Measurements from ENCODE around the gene ALDH1A1. TPM values are rescaled to one million over a fixed set of nuclear protein-coding genes. Genes with fewer than 3 reads are reported as not detected.
"Not testable (repeated sequence)": the region's sequence is repeated elsewhere in the genome, so short reads cannot be mapped to it uniquely, and the experiment has no call there.

Gene ALDH1A1
- total RNA-seq, 1 donor from 2014 or later: 6.2 TPM

DNA sequence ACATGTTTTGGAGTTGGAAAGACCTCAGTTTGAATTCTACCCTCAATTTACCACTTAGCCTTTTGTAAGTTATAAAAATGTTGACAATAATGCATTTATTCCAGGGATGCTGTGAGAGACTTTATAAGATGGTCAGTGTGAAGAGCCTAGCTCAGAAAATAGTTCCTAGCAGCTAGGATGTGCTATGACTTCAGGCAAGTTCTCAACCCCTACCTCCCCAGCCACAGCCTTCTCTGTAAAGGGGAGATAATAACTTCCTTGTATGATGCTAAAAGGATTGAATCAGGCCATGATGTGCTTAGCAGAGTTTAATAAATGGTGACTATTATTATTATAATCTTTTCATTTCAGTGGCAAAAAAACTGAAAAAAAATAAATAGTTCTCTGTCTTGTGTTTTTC lies 77.6 kb downstream of the ALDH1A1 start:
- intact Hi-C loops (cut with DNase I): no loop called here
- DNase-seq (ENCODE audit: low spot score): no peak

DNA sequence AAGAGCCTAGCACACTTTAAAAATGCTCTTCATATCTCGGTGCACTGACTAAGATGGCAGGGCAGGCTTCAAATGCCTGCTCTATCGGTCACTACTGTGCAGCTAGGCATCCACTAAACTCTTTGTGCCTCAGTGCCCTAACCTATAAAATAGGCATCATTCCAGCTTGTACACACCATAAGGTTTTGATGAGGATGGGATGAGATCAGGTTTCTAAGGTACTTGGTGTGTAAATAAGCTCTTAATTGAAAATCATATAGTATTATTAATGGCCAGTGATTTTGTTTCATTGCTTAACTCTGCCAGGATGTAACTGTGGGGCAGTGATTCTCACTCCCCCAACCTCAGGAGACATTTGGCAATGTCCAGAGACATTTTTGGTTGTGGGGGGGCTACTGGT lies 78.5 kb downstream of the ALDH1A1 start:
- DNase-seq (ENCODE audit: low spot score): no peak
- intact Hi-C loops (cut with DNase I): loop anchor here (5.0 kb wide), 2 partner anchors 148 to 208 kb away; no protein-coding TSS in a partner anchor

DNA sequence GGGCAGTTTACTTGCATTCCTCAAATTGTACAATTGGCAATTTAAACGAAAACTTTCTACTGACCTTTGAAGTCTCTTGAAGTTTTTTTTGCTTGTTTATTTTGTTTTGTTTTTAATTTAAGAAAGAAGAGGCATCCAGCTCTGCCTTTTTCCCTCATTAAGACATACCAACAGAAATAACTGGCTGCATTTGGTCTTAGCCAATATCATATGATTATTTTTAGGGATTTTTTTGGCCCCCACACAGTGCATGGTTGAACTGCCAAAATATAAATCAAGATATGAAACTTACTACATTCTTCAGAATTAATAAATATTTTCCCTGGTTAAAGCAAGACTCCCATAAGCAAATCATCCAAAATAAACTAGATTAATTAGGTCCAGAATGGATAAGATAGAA lies 79.4 kb downstream of the ALDH1A1 start:
- intact Hi-C loops (cut with DNase I): loop anchor here (5.0 kb wide), 2 partner anchors 149 to 209 kb away; no protein-coding TSS in a partner anchor
- no peak for DNase-seq (ENCODE audit: low spot score)

DNA sequence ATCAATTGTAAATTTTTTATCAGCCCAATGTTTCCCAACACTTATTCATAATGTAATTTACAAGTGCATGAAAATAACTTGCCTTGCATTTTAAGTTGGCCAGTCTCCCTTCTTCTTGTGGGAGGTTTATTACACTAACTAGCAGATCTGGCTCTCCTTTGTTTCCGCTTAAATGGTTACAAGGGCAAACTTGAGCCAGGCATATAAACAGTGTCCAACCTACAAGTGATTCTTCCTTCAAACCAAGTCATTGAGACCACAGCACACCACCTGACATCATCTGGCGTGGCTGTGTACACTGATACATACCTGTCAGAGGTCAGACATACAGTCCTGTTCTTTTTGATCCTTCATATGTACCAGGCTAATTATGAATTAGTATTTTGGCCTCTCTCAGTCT lies 80.1 kb downstream of the ALDH1A1 start:
- intact Hi-C loops (cut with DNase I): loop anchor here (5.0 kb wide), 2 partner anchors 150 to 210 kb away; no protein-coding TSS in a partner anchor
- DNase-seq (ENCODE audit: low spot score): no peak

DNA sequence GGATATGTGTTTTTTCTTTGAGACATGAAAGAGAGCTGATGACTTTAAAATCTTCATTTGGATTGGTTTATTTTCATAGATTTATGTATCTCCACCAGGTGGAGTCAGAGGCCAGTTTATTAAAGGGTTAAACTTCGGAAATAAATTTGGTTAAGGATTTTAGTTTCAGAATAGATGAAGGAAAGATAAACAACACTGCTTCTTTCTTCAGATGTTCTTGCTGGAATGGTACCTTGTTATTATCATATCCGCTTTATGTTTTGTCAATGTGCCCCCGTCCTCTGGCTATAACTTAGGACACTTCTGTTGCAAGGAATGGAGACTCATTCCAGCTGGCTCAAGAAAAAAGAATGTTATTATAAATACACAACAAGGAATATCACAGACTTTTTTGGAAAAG lies 81.2 kb downstream of the ALDH1A1 start:
- DNase-seq (ENCODE audit: low spot score): no peak
- intact Hi-C loops (cut with DNase I): loop anchor here (5.0 kb wide), 2 partner anchors 151 to 211 kb away; no protein-coding TSS in a partner anchor

DNA sequence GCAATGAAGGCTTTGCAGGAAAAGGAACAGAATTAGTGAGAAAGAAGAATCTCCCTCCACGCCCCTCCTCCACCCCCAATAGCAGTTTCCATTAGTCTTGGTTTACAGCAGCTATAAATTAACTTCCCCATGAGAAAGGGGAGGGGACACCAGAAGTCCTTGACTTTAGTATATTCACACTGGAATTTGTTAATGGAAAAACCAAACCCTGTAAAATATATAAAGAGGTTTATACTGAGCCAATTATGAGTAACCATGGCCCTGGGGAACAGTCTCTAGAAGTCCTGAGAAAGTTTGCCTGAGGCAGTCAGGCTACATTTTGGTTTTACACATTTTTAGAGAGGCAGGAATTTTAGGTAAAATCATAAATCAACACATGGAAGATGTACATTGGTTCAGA lies 88.5 kb downstream of the ALDH1A1 start:
- no peak for DNase-seq (ENCODE audit: low spot score)
- intact Hi-C loops (cut with DNase I): no loop called here

DNA sequence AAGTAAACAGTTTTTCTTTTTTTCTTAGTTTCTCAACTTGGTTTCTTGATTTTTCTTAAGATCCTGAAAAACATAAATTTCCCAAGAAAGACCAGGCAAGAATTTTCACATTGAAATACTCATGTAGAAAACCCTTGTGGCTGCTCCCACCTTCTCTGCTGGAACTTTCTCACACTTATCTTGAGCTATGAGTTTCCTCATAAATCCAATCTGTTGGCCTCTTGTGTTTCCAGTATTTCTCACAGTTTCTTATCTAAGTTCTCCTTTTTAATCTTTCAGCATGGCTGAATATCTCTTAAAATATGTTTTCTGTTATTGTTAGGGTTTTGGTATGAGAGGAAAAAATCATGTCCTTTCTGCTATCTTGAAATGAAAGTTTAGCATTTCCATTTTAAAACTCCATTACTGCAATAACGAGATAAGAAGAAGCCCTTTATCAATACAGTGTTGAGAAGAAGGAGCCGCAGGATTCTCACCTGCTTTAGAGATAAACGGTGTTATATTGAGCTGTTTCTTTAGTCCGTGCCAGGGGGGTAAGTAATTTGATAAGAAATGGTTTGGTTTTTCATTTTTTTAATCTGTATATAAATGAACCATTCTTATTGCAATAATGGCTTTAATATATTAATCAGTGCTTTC lies 89.3 kb downstream of the ALDH1A1 start:
- intact Hi-C loops (cut with DNase I): no loop called here
- no peak for DNase-seq (ENCODE audit: low spot score)

DNA sequence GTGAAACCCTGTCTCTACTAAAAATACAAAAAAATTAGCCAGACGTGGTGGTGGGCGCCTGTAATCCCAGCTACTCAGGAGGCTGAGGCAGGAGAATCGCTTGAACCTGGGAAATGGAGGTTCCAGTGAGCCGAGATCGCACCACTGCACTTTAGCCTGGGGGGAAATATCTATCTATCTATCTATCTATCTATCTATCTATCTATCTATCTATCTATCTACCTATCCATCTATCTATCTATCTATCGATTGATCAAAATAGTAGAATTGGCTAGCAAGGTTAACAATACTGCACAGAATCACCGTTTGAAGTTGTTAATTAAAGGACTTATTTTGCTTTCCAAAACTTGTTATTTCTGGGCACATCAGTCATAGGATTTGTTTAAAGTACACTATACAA lies 90.1 kb downstream of the ALDH1A1 start:
- intact Hi-C loops (cut with DNase I); DNase-seq (ENCODE audit: low spot score): not testable (repeated sequence)

DNA sequence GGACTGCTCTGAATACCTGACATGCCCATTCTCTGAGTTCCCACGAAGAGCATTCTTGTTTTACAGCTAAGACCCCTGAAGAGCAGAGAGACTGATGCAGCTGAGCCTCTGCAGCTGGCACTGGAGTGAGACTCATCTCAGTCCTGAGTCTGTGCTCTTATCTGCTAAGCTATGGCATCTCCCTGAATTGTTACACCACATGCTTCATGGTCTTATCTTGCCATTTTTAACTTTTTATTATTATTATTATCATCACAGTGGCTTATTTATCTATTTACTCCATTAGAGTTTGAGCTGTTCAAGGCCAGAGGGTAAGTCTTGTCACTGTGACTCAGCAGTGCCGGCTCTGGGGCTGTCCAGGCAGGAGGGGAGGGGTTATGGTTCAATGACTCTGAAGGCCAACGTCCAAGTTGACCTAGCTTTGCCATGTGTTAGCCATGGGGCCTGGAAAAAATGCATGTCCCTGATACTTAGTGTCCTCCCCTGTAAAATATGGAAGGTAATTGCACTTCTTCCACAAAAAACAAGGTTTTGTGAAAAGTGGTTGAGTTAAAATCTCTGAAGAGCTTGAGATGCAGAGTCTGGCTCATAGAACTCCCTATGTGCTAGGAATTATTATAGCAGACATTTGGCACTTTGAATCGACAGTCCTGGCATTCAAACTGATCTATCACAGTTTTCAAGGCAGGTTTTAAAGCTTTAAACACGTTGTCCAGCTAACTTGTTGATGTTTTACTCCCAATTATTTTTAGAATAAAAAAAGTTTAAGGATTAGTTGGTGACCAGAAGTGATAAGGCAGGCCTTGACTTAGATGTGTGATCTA lies 94.6 kb downstream of the ALDH1A1 start:
- intact Hi-C loops (cut with DNase I): loop anchor here (2.0 to 10.0 kb wide), 2 partner anchors 164 to 326 kb away; no protein-coding TSS in a partner anchor
- DNase-seq (ENCODE audit: low spot score): no peak

DNA sequence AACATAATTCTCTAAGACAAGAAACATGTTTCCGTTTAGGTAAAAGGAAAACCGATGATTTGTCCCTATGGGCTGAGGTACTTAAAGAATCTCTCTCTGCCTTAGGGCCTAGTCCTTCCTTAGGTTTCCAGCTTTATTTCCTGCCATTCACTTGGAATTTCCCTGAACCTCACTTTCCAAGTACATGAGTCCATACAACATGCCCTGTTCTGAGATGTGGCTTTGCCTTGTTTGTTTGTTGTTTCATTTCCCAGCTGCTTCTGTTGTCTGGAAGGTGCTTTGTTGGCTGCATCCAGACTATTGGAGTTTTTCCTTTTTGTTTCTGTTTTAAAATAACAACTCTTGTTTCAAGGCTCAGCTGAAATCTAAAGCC lies 95.2 kb downstream of the ALDH1A1 start:
- no peak for DNase-seq (ENCODE audit: low spot score)
- intact Hi-C loops (cut with DNase I): loop anchor here (2.0 to 10.0 kb wide), 2 partner anchors 225 to 327 kb away; no protein-coding TSS in a partner anchor

DNA sequence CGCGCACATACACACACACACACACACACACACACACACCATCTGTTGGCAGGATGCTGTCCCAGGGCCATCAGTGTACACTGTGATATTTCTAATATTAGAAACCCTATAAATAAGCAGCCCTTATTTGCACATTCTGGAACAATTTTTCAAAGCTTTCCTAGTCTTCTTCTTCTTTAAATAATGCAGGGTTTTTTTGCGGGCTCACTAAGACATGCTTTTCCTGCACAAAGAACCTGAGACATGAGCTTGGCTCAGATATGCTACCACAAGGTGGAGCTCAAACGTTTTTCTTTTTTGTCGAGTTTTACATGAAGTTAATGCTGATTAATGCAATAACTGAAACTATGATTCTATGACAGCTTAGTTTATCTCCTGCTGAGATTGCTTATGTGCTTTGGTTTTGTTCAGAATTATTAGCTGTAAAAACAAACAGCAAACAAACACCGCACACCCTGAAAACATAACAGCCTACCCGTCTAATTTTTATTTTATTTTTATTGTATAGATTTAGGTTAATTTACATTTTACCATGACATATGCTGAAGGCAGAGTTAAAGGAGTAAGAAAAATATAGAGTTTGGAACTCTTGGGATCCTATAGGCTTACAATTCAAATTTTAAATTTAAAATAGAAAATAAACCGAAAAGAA lies 95.8 kb downstream of the ALDH1A1 start:
- DNase-seq (ENCODE audit: low spot score): no peak
- intact Hi-C loops (cut with DNase I): loop anchor here (2.0 to 10.0 kb wide), 2 partner anchors 226 to 328 kb away; no protein-coding TSS in a partner anchor

DNA sequence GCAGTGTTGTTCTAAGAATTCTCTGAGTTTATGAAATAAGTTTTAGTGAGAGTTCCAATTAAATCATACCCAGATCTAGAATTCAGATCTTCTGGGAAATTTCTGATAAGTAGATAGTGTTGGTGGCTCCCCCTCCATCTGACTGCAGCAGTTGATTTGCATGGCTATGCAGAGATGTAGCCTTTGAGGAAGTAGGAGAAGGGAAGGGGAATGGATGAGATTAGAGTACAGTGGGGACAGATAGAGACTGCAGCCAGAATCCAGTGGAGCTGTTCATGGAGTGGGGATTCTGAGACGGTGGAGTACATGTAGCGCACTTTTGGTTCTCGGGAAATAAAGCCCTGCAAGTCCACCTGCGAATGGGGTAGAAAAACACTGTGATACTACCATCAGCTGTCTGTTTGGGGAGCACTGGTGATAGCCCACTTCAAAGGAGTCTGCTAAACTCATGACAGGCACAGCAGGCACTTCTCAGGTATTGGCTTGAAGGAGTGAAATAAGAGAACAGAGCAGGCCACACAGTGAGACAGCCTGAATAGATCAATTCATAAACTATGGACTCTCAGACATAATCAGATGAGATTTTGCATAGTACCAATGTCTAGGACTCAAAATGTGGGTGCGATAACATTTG lies 96.8 kb downstream of the ALDH1A1 start:
- no peak for DNase-seq (ENCODE audit: low spot score)
- intact Hi-C loops (cut with DNase I): loop anchor here (2.0 to 10.0 kb wide), 2 partner anchors 227 to 329 kb away; no protein-coding TSS in a partner anchor

DNA sequence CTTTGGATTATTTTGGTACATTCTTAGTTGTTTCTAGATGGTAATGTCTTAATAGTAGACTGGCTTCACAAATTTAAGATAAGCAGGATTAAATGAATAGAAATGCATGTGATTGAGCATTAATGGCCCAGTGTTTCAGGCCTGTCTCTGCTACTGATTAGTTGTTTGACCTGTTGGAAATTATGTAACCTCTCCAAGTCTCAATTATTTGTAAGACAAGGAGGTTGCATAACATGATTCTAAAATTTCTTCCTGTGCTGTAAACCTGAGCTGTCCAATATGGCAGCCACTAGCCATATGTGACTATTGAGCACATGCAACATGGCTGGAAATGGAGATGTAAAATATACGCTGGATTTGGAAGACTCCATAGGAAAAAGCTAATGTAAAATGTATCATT lies 97.5 kb downstream of the ALDH1A1 start:
- intact Hi-C loops (cut with DNase I): loop anchor here (10.0 kb wide), 1 partner anchor 329 kb away; no protein-coding TSS in a partner anchor
- DNase-seq (ENCODE audit: low spot score): no peak

Other genes with a start within 250 kb of the ALDH1A1 start
- 42.7 TPM for gene ANXA1, start 198.8 kb upstream of the ALDH1A1 start, total RNA-seq

Measured in cardiac septum (tissue), 1 donor.